ENCODE measurements around the gene UNC5A. TPM values are rescaled to one million over a fixed set of nuclear protein-coding genes. Genes with fewer than 3 reads are reported as not detected.

UNC5A gene
- total RNA-seq, 1 donor from 2014 or later: not detected

DNA sequence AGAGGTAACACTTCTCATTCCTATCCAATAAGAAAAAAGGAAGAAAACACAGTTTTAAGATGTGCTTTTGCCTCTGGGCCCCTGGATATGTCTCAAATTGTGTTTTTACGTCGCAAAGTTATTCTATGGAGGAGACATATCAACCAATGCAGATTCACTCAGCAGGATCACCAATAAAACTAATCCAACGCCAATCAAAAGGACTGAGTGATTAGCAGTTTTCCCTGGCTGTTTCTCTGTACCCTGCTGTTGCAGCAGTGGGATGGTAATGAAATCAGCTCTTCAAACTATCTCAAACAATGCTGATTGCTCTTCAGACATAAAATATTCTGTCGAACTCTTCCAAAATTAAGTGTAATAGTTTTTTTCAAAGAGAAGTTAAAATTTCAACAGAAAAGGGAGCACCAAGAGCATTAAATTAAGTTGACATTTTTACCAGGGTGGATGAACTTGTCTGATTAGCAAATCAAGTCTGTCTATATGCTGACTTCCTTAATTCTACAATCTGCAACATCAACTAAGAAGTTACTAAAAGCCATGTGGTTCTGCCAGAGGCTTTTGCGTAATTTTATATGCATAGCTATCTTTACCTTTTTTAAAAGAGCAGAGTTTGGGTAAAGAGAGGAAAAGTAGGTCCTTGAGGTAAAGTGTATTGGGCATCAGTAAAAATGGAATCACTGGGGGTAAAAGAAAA, 98.5 kb downstream of the UNC5A start:
- Histone ChIP-seq H3K27me3 (no peaks in the 10 kb centered on the region), H3K27ac (no peak overlapping the region), H3K4me1 (no peaks in the 10 kb centered on the region), H3K36me3 (peaks cover 0 to 50% of the 10 kb centered on the region in 2 donors), H3K4me3 (no peak overlapping the region), H3K9me3 (no peaks in the 10 kb centered on the region)
- TF ChIP-seq POLR2A (IDR thresholded peaks at IDR 0.05) (no peak), POLR2AphosphoS5 (IDR thresholded peaks at IDR 0.05; ENCODE audit: insufficient read depth in 1 of 2, low read depth in 1 of 2) (no peak)
- TF ChIP-seq, protein P1, sequence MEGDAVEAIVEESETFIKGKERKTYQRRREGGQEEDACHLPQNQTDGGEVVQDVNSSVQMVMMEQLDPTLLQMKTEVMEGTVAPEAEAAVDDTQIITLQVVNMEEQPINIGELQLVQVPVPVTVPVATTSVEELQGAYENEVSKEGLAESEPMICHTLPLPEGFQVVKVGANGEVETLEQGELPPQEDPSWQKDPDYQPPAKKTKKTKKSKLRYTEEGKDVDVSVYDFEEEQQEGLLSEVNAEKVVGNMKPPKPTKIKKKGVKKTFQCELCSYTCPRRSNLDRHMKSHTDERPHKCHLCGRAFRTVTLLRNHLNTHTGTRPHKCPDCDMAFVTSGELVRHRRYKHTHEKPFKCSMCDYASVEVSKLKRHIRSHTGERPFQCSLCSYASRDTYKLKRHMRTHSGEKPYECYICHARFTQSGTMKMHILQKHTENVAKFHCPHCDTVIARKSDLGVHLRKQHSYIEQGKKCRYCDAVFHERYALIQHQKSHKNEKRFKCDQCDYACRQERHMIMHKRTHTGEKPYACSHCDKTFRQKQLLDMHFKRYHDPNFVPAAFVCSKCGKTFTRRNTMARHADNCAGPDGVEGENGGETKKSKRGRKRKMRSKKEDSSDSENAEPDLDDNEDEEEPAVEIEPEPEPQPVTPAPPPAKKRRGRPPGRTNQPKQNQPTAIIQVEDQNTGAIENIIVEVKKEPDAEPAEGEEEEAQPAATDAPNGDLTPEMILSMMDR (IDR thresholded peaks at IDR 0.05): no peak
- intact Hi-C loops (cut with DNase I): no loop called here
- no peak for DNase-seq (ENCODE audit: extremely low spot score in 2 of 2)

DNA sequence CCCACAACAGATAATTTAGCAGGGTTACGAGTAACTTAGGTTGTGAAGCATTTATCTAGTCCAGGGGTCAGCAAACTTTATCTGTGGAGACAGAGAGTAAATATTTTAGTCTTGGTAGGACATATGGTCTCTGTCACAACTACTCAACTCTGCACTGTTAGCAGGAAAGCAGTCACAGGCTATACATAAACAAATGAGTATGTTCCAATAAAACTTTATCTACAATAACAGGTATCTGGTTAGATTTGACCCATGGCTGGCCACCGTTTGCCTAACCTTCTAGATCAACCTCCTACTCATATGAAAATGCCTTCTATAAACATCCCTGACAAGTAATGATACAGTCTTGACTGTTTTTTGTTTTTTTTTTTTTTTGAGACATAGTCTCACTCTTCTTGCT, 101.8 kb downstream of the UNC5A start:
- H3K4me1 ChIP-seq: no peaks in the 10 kb centered on the region
- no peak for DNase-seq (ENCODE audit: extremely low spot score in 2 of 2)
- intact Hi-C loops (cut with DNase I): no loop called here

DNA sequence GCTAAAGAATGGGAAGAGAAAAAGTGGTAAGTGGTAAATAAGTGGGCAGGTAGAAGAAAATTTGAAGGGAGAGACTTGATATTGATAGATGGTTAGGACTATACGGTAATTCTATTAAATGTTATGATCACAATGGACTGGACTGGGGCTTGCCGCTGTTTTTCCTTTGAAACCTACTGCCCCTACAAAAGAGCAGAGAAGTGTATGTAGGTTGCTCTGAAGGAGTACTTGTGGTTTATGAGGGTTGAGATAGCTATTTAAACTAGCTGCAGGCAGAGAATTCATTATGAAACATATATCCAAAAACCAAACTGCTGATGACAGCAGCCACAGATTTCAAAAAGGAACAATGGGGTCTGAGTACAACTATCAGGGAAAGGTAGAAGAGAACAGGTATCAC, 105.5 kb downstream of the UNC5A start:
- Histone ChIP-seq H3K4me3 (no peak overlapping the region), H3K27ac (no peak overlapping the region), H3K36me3 (no peaks in the 10 kb centered on the region), H3K4me1 (no peaks in the 10 kb centered on the region), H3K9me3 (no peaks in the 10 kb centered on the region), H3K27me3 (no peaks in the 10 kb centered on the region)
- intact Hi-C loops (cut with DNase I): no loop called here
- DNase-seq (ENCODE audit: extremely low spot score in 2 of 2): no peak
- TF ChIP-seq POLR2A (IDR thresholded peaks at IDR 0.05) (no peak), POLR2AphosphoS5 (IDR thresholded peaks at IDR 0.05; ENCODE audit: insufficient read depth in 1 of 2, low read depth in 1 of 2) (no peak)
- TF ChIP-seq, protein P1 (IDR thresholded peaks at IDR 0.05): no peak

More for the DNA sequence above, 101.8 kb downstream of the UNC5A start:
- Histone ChIP-seq H3K36me3 (peaks cover 0 to 19% of the 10 kb centered on the region in 2 donors), H3K9me3 (no peaks in the 10 kb centered on the region), H3K27me3 (no peaks in the 10 kb centered on the region), H3K4me3 (no peak overlapping the region), H3K27ac (no peak overlapping the region)
- TF ChIP-seq POLR2A (IDR thresholded peaks at IDR 0.05) (no peak), POLR2AphosphoS5 (IDR thresholded peaks at IDR 0.05; ENCODE audit: insufficient read depth in 1 of 2, low read depth in 1 of 2) (no peak)
- TF ChIP-seq, protein P1 (IDR thresholded peaks at IDR 0.05): no peak

DNA sequence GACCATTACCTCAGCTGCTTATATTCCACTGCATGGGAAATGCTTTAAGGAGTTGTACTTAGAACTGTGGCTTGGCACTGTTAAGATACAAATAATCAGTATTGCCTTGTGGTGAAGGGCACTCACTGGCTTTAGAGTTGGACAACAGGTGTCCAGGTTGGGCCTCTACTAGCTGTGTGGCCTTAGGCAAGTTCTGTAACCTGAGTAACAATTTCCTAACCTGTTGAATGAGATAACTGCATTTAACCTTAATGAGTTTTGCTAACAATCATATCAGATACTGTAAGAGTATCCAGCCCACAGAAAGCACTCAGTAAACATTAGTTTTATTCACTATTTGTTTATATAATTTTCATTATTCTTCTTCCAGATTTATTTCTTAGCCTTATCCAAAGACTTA, 106.0 kb downstream of the UNC5A start:
- Histone ChIP-seq H3K36me3 (no peaks in the 10 kb centered on the region), H3K4me1 (no peaks in the 10 kb centered on the region), H3K9me3 (no peaks in the 10 kb centered on the region), H3K4me3 (no peak overlapping the region), H3K27ac (no peak overlapping the region), H3K27me3 (no peaks in the 10 kb centered on the region)
- TF ChIP-seq POLR2AphosphoS5 (IDR thresholded peaks at IDR 0.05; ENCODE audit: insufficient read depth in 1 of 2, low read depth in 1 of 2): no peak
- TF ChIP-seq, protein P1 (IDR thresholded peaks at IDR 0.05): no peak
- no peak for TF ChIP-seq POLR2A (IDR thresholded peaks at IDR 0.05)
- intact Hi-C loops (cut with DNase I): no loop called here
- DNase-seq (ENCODE audit: extremely low spot score in 2 of 2): no peak

DNA sequence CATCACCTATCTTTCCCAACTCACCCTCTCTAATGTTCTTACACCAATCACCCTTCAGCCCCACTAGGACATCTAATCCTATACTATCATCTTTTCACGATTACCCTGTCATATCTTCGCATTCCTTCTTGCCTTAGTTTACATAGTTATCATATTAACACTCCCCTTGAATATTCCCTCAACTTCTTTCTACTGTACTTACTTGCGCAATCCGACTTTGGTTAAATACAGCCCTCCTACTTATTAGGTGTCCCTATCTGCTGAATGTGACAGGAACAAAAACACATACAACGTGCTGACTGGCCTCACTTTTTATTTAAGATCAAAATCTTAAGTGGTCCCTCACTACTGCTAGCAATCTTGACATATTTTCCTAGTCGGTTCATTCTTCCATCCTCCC, 108.3 kb downstream of the UNC5A start:
- H3K4me1 ChIP-seq: no peaks in the 10 kb centered on the region
- no peaks in the 10 kb centered on the region for H3K9me3 ChIP-seq
- intact Hi-C loops (cut with DNase I): no loop called here
- no peak for DNase-seq (ENCODE audit: extremely low spot score in 2 of 2)
- no peaks in the 10 kb centered on the region for H3K36me3 ChIP-seq
- no peak overlapping the region for H3K27ac ChIP-seq
- no peak overlapping the region for H3K4me3 ChIP-seq
- no peaks in the 10 kb centered on the region for H3K27me3 ChIP-seq
- TF ChIP-seq, protein P1 (IDR thresholded peaks at IDR 0.05): no peak
- TF ChIP-seq POLR2AphosphoS5 (IDR thresholded peaks at IDR 0.05; ENCODE audit: insufficient read depth in 1 of 2, low read depth in 1 of 2) (no peak), POLR2A (IDR thresholded peaks at IDR 0.05) (no peak)
